Measurements from ENCODE around the gene GRB14. TPM values are rescaled to one million over a fixed set of nuclear protein-coding genes. Genes with fewer than 3 reads are reported as not detected.

The GRB14 gene
- total RNA-seq, 1 donor from 2014 or later: not detected

GRCh38 chr2:164515734-164516133 lies 105.5 kb downstream of the GRB14 start:
- Mint-ChIP-seq H3K4me1 (no peaks in the 10 kb centered on the region), H3K27me3 (peaks cover 1% of the 10 kb centered on the region), H3K4me3 (no peak overlapping the region), H3K9me3 (peaks cover 26% of the 10 kb centered on the region), H3K36me3 (ENCODE audit: low read depth) (no peaks in the 10 kb centered on the region), H3K27ac (no peak overlapping the region)
- ATAC-seq (ENCODE audit: low read depth) (no peak), DNase-seq (no peak)
- POLR2A ChIA-PET: no interaction called here
- CTCF ChIA-PET: no interaction called here
- intact Hi-C loops (cut with micrococcal nuclease): no loop called here
- TF ChIP-seq, protein P1, sequence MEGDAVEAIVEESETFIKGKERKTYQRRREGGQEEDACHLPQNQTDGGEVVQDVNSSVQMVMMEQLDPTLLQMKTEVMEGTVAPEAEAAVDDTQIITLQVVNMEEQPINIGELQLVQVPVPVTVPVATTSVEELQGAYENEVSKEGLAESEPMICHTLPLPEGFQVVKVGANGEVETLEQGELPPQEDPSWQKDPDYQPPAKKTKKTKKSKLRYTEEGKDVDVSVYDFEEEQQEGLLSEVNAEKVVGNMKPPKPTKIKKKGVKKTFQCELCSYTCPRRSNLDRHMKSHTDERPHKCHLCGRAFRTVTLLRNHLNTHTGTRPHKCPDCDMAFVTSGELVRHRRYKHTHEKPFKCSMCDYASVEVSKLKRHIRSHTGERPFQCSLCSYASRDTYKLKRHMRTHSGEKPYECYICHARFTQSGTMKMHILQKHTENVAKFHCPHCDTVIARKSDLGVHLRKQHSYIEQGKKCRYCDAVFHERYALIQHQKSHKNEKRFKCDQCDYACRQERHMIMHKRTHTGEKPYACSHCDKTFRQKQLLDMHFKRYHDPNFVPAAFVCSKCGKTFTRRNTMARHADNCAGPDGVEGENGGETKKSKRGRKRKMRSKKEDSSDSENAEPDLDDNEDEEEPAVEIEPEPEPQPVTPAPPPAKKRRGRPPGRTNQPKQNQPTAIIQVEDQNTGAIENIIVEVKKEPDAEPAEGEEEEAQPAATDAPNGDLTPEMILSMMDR (IDR thresholded peaks at IDR 0.05): no peak

GRCh38 chr2:164515030-164515429 lies 106.3 kb downstream of the GRB14 start:
- no peaks in the 10 kb centered on the region for H3K4me1 Mint-ChIP-seq
- CTCF ChIA-PET: no interaction called here
- intact Hi-C loops (cut with micrococcal nuclease): no loop called here
- H3K36me3 Mint-ChIP-seq (ENCODE audit: low read depth): no peaks in the 10 kb centered on the region
- POLR2A ChIA-PET: no interaction called here
- ATAC-seq (ENCODE audit: low read depth) (no peak), DNase-seq (no peak)
- TF ChIP-seq, protein P1 (IDR thresholded peaks at IDR 0.05): no peak
- no peak overlapping the region for H3K27ac Mint-ChIP-seq
- peaks cover 26% of the 10 kb centered on the region for H3K9me3 Mint-ChIP-seq
- peaks cover 1% of the 10 kb centered on the region for H3K27me3 Mint-ChIP-seq
- no peak overlapping the region for H3K4me3 Mint-ChIP-seq

- H3K27me3 Mint-ChIP-seq: peaks cover 1% of the 10 kb centered on the region
- no peaks in the 10 kb centered on the region for H3K36me3 Mint-ChIP-seq (ENCODE audit: low read depth)
- TF ChIP-seq, protein P1 (IDR thresholded peaks at IDR 0.05): no peak
- ATAC-seq (ENCODE audit: low read depth) (no peak), DNase-seq (no peak)
- H3K4me3 Mint-ChIP-seq: no peak overlapping the region
- no peaks in the 10 kb centered on the region for H3K4me1 Mint-ChIP-seq
- CTCF ChIA-PET: no interaction called here
- intact Hi-C loops (cut with micrococcal nuclease): no loop called here
- POLR2A ChIA-PET: no interaction called here
- no peak overlapping the region for H3K27ac Mint-ChIP-seq
- H3K9me3 Mint-ChIP-seq: peaks cover 25% of the 10 kb centered on the region
These were observed 106.8 kb downstream of the GRB14 start for GRCh38 chr2:164514491-164514890.

DNA sequence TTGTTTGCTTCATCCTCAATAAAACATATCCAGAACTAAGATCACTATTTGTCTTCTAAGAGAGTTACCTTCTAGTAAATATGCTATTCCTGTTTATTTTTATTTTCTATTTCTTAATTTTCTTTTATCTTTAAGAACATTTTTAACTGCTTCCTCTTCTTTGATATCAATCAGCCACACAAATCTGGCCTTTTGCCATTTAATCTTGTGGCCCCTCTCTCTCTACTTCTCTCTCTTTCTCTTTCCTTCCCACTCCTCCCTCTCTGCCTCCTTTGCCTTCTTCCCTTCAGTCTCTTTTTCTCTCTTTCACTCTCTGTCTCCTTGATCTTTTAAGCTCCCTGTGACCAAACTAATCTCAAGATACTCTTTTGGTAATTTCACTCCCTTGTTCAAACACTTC lies 108.4 kb downstream of the GRB14 start:
- POLR2A ChIA-PET: no interaction called here
- intact Hi-C loops (cut with micrococcal nuclease): no loop called here
- no peaks in the 10 kb centered on the region for H3K4me1 Mint-ChIP-seq
- ATAC-seq (ENCODE audit: low read depth) (no peak), DNase-seq (no peak)
- H3K4me3 Mint-ChIP-seq: no peak overlapping the region
- H3K9me3 Mint-ChIP-seq: peaks cover 13% of the 10 kb centered on the region
- TF ChIP-seq, protein P1 (IDR thresholded peaks at IDR 0.05): no peak
- H3K27me3 Mint-ChIP-seq: peaks cover 1% of the 10 kb centered on the region
- H3K27ac Mint-ChIP-seq: no peak overlapping the region
- H3K36me3 Mint-ChIP-seq (ENCODE audit: low read depth): no peaks in the 10 kb centered on the region
- CTCF ChIA-PET: no interaction called here

GRCh38 chr2:164511738-164512137 lies 109.5 kb downstream of the GRB14 start:
- H3K36me3 Mint-ChIP-seq (ENCODE audit: low read depth): no peaks in the 10 kb centered on the region
- TF ChIP-seq, protein P1 (IDR thresholded peaks at IDR 0.05): no peak
- H3K4me3 Mint-ChIP-seq: no peak overlapping the region
- intact Hi-C loops (cut with micrococcal nuclease): no loop called here
- ChIA-PET POLR2A (no interaction called here), CTCF (no interaction called here)
- ATAC-seq (ENCODE audit: low read depth) (no peak), DNase-seq (no peak)
- no peak overlapping the region for H3K27ac Mint-ChIP-seq
- H3K27me3 Mint-ChIP-seq: peaks cover 1% of the 10 kb centered on the region
- no peaks in the 10 kb centered on the region for H3K4me1 Mint-ChIP-seq
- peaks cover 9% of the 10 kb centered on the region for H3K9me3 Mint-ChIP-seq
